Mesenchymal stem cell (in vitro differentiated cells and primary cell): ENCODE data around the gene ITGA8.

Experiments
- DNase-seq: peaks from one replicate; pipeline ENCODE4 v3.0.0-alpha.2; 2013
- H2AFZ ChIP-seq: one replicate; pipeline ENCODE4 v1.6.1; 2013; ENCODE audit warnings: low read depth, mild to moderate bottlenecking, control low read depth, inconsistent platforms, low read length, moderate library complexity
- H2AK5ac ChIP-seq: 2 replicates; pipeline ENCODE4 v1.6.1; 2013; ENCODE audit warnings: low read length, moderate library complexity, mild to moderate bottlenecking, inconsistent platforms; ENCODE audit not compliant: severe bottlenecking
- H2BK120ac ChIP-seq: one replicate; pipeline ENCODE4 v1.6.1; 2013; ENCODE audit warnings: low read depth, mild to moderate bottlenecking, inconsistent platforms, low read length, moderate library complexity
- H2BK12ac ChIP-seq, 2 experiments: one replicate each; pipeline ENCODE4 v1.6.1; 2013; ENCODE audit warnings: inconsistent platforms in 2 of 2, low read length in 2 of 2, mild to moderate bottlenecking in 2 of 2, moderate library complexity in 2 of 2, control low read depth in 1 of 2
- H2BK15ac ChIP-seq: one replicate; pipeline ENCODE4 v1.6.1; 2013; ENCODE audit warnings: mild to moderate bottlenecking, low read depth, inconsistent platforms; ENCODE audit not compliant: poor library complexity, severe bottlenecking
- H2BK5ac ChIP-seq: 2 replicates; pipeline ENCODE4 v1.6.1; 2013; ENCODE audit warnings: low read depth, mild to moderate bottlenecking, low read length, control low read depth, inconsistent platforms; ENCODE audit not compliant: poor library complexity, severe bottlenecking
- H3K14ac ChIP-seq, 2 experiments: one replicate each; pipeline ENCODE4 v1.6.1; 2013; ENCODE audit warnings: inconsistent platforms in 2 of 2, low read length in 2 of 2, control low read depth in 1 of 2, mild to moderate bottlenecking in 1 of 2, moderate library complexity in 1 of 2
- H3K18ac ChIP-seq, 2 experiments: one replicate each; pipeline ENCODE4 v1.6.1; 2013; ENCODE audit warnings: inconsistent platforms in 2 of 2, low read length in 2 of 2, control low read depth in 1 of 2, low read depth in 1 of 2, mild to moderate bottlenecking in 1 of 2
- H3K23ac ChIP-seq, 2 experiments: one replicate each; pipeline ENCODE4 v1.6.1; 2013; ENCODE audit warnings: inconsistent platforms in 2 of 2, low read length in 2 of 2, mild to moderate bottlenecking in 2 of 2, moderate library complexity in 2 of 2, control low read depth in 1 of 2
- H3K27ac ChIP-seq: 2 replicates; pipeline ENCODE4 v1.5.1; 2013; ENCODE audit warnings: mild to moderate bottlenecking, moderate library complexity, low read length, control low read depth, inconsistent platforms; ENCODE audit not compliant: poor library complexity, severe bottlenecking
- H3K27me3 ChIP-seq, 2 experiments: 2 replicates each; pipeline versions ENCODE4 v1.6.1 to v1.7.0; 2013; ENCODE audit warnings: low read length in 2 of 2, mild to moderate bottlenecking in 2 of 2, moderate library complexity in 2 of 2, control low read depth in 1 of 2, inconsistent platforms in 1 of 2; ENCODE audit not compliant: control insufficient read depth in 1 of 2, insufficient read depth in 1 of 2
- H3K36me3 ChIP-seq, 2 experiments: 2 replicates each; pipeline versions ENCODE4 v1.6.1 to v1.7.0; 2013; ENCODE audit warnings: low read length in 2 of 2, control low read depth in 1 of 2, inconsistent platforms in 1 of 2, low read depth in 1 of 2, mild to moderate bottlenecking in 1 of 2; ENCODE audit not compliant: insufficient read depth in 2 of 2, control insufficient read depth in 1 of 2
- H3K4ac ChIP-seq, 2 experiments: one replicate each; pipeline ENCODE4 v1.6.1; 2013; ENCODE audit warnings: inconsistent platforms in 2 of 2, low read length in 2 of 2, mild to moderate bottlenecking in 2 of 2, moderate library complexity in 2 of 2, control low read depth in 1 of 2, low read depth in 1 of 2
- H3K4me1 ChIP-seq: 2 replicates; pipeline ENCODE4 v1.6.1; 2013; ENCODE audit warnings: low read depth, low read length, control low read depth; ENCODE audit not compliant: control insufficient read depth, insufficient read depth
- H3K4me2 ChIP-seq: 2 replicates; pipeline ENCODE4 v1.6.1; 2013; ENCODE audit warnings: low read length, mild to moderate bottlenecking, inconsistent platforms; ENCODE audit not compliant: poor library complexity, severe bottlenecking
- H3K4me3 ChIP-seq, 2 experiments: 2 replicates each; pipeline versions ENCODE4 v1.5.1 to v1.7.0; 2013; ENCODE audit warnings: low read length in 2 of 2, mild to moderate bottlenecking in 2 of 2, control low read depth in 1 of 2, low read depth in 1 of 2; ENCODE audit not compliant: insufficient read depth in 1 of 2
- H3K79me1 ChIP-seq: replicated peaks from 2 replicates; pipeline ENCODE4 v1.6.1; 2013; ENCODE audit warnings: mild to moderate bottlenecking, control low read depth, low read length, inconsistent platforms; ENCODE audit not compliant: poor library complexity, severe bottlenecking
- H3K9ac ChIP-seq: 2 replicates; pipeline ENCODE4 v1.7.0; 2013; ENCODE audit warnings: mild to moderate bottlenecking, low read length, moderate library complexity
- H3K9me3 ChIP-seq: 2 replicates; pipeline ENCODE4 v1.7.0; 2013; ENCODE audit warnings: mild to moderate bottlenecking, low read length; ENCODE audit not compliant: control insufficient read depth
- H4K8ac ChIP-seq: one replicate; pipeline ENCODE4 v1.6.1; 2013; ENCODE audit warnings: inconsistent platforms, mild to moderate bottlenecking, low read length, moderate library complexity
- H4K91ac ChIP-seq: one replicate; pipeline ENCODE4 v1.6.1; 2013; ENCODE audit warnings: mild to moderate bottlenecking, low read length, inconsistent platforms
- WGBS: methylation state at CpG from one replicate; pipeline ENCODE4 v1.1.7; 2013; ENCODE audit warnings: mixed read lengths; 5-methylcytosine and 5-hydroxymethylcytosine counted together

Gene ITGA8

GRCh38 chr10:15754937-15755336, 35.2 kb upstream of the ITGA8 start:
- no peak overlapping the region for H3K14ac ChIP-seq
- no peak overlapping the region for H3K9ac ChIP-seq
- H3K9me3 ChIP-seq = no peaks in the 10 kb centered on the region
- no peak overlapping the region for H2BK120ac ChIP-seq
- H3K4me1 ChIP-seq = no peaks in the 10 kb centered on the region
- no peak overlapping the region for H3K4me2 ChIP-seq
- H3K27ac ChIP-seq = no peak overlapping the region
- H3K36me3 ChIP-seq = no peaks in the 10 kb centered on the region
- H3K27me3 ChIP-seq = peaks cover 19 to 27% of the 10 kb centered on the region in 2 experiments
- no peaks in the 10 kb centered on the region for H3K79me1 ChIP-seq
- no peak overlapping the region for H2BK12ac ChIP-seq
- no peak overlapping the region for H4K8ac ChIP-seq
- no peak overlapping the region for H4K91ac ChIP-seq
- H2AK5ac ChIP-seq = no peak overlapping the region
- H3K4ac ChIP-seq = no peak overlapping the region
- no peak overlapping the region for H2BK5ac ChIP-seq
- H2BK15ac ChIP-seq = no peak overlapping the region
- H3K23ac ChIP-seq = no peak overlapping the region
- no peak overlapping the region for H2AFZ ChIP-seq
- 40% methylated on average over 1 of the region's 2 CpGs for WGBS
- no peak overlapping the region for H3K18ac ChIP-seq
- no peak overlapping the region for H3K4me3 ChIP-seq
- DNase-seq = no peak

- Histone ChIP-seq H3K4ac (no peak overlapping the region), H3K4me2 (no peak overlapping the region), H3K14ac (no peak overlapping the region), H3K27me3 (peaks cover 14 to 52% of the 10 kb centered on the region in 2 experiments), H2BK12ac (no peak overlapping the region), H2BK5ac (no peak overlapping the region), H3K9me3 (no peaks in the 10 kb centered on the region), H3K79me1 (no peaks in the 10 kb centered on the region), H3K4me3 (no peak overlapping the region), H3K23ac (no peak overlapping the region), H4K91ac (no peak overlapping the region), H4K8ac (no peak overlapping the region), H2AFZ (no peak overlapping the region), H2BK120ac (no peak overlapping the region), H3K18ac (no peak overlapping the region), H3K4me1 (no peaks in the 10 kb centered on the region), H2BK15ac (no peak overlapping the region), H3K36me3 (no peaks in the 10 kb centered on the region), H3K27ac (no peak overlapping the region), H2AK5ac (no peak overlapping the region), H3K9ac (no peak overlapping the region)
- no peak for DNase-seq
- 90% methylated on average over 3 of the region's 5 CpGs for WGBS
These were observed 31.3 kb upstream of the ITGA8 start for GRCh38 chr10:15751046-15751445.

GRCh38 chr10:15748126-15748525, 28.4 kb upstream of the ITGA8 start:
- H3K4me2 ChIP-seq = no peak overlapping the region
- H3K4me3 ChIP-seq = no peak overlapping the region
- H2BK120ac ChIP-seq = no peak overlapping the region
- no peaks in the 10 kb centered on the region for H3K4me1 ChIP-seq
- H3K79me1 ChIP-seq = no peaks in the 10 kb centered on the region
- H2BK12ac ChIP-seq = no peak overlapping the region
- no peak overlapping the region for H2AK5ac ChIP-seq
- no peak overlapping the region for H4K91ac ChIP-seq
- peaks cover 9 to 49% of the 10 kb centered on the region in 2 experiments for H3K27me3 ChIP-seq
- no peak overlapping the region for H4K8ac ChIP-seq
- no peak for DNase-seq
- H3K18ac ChIP-seq = no peak overlapping the region
- no peak overlapping the region for H2BK5ac ChIP-seq
- H3K27ac ChIP-seq = no peak overlapping the region
- H3K36me3 ChIP-seq = no peaks in the 10 kb centered on the region
- no peak overlapping the region for H3K14ac ChIP-seq
- no peak overlapping the region for H2BK15ac ChIP-seq
- no peak overlapping the region for H3K9ac ChIP-seq
- no peak overlapping the region for H3K23ac ChIP-seq
- WGBS = 74% methylated on average over 3 of the region's 3 CpGs
- H3K9me3 ChIP-seq = no peaks in the 10 kb centered on the region
- H2AFZ ChIP-seq = no peak overlapping the region
- H3K4ac ChIP-seq = no peak overlapping the region

GRCh38 chr10:15747632-15748031, 27.9 kb upstream of the ITGA8 start:
- no peak overlapping the region for H2AK5ac ChIP-seq
- H3K14ac ChIP-seq = no peak overlapping the region
- no peaks in the 10 kb centered on the region for H3K9me3 ChIP-seq
- no peak overlapping the region for H2BK12ac ChIP-seq
- no peak overlapping the region for H3K4ac ChIP-seq
- no peak overlapping the region for H4K91ac ChIP-seq
- no peaks in the 10 kb centered on the region for H3K4me1 ChIP-seq
- H3K4me3 ChIP-seq = no peak overlapping the region
- no peak overlapping the region for H3K4me2 ChIP-seq
- H3K18ac ChIP-seq = no peak overlapping the region
- H3K9ac ChIP-seq = no peak overlapping the region
- H3K23ac ChIP-seq = no peak overlapping the region
- no peak overlapping the region for H2BK15ac ChIP-seq
- no peak overlapping the region for H2AFZ ChIP-seq
- no peak overlapping the region for H2BK120ac ChIP-seq
- H3K27ac ChIP-seq = no peak overlapping the region
- no peak overlapping the region for H4K8ac ChIP-seq
- WGBS = 92% methylated on average over 3 of the region's 3 CpGs
- H3K79me1 ChIP-seq = no peaks in the 10 kb centered on the region
- no peak overlapping the region for H2BK5ac ChIP-seq
- no peak for DNase-seq
- no peaks in the 10 kb centered on the region for H3K36me3 ChIP-seq
- H3K27me3 ChIP-seq = peaks cover 11 to 54% of the 10 kb centered on the region in 2 experiments
